HepG2 (cell line): Measurements from ENCODE around the gene ARHGEF3. TPM values are rescaled to one million over a fixed set of nuclear protein-coding genes. Genes with fewer than 3 reads are reported as not detected.

ENCODE experiments used
- ATAC-seq: fragments of 200-7000 bp; cut with Tn5 transposase; 3 replicates; pipeline ENCODE4 v1.9.1; 2020; ENCODE audit warnings: mild to moderate bottlenecking, moderate library complexity
- BruUV-seq: library from RNA; stranded (reverse); fragments of 400-500 nt; replicated peaks from 2 replicates; lab custom pipeline; 2021; lab: Mats Ljungman, UMichigan
- CTCF ChIA-PET: fragments of 300-600 bp; formaldehyde crosslinking; extraction: SDS; loops from one replicate; lab custom pipeline; 2021; ENCODE audit warnings: low total read pairs, inconsistent platforms, low intra/inter-chr PET ratio; lab: Yijun Ruan, JAX
- POLR2A ChIA-PET: fragments of 350-600 bp; sonication (Branson Sonifier 250); formaldehyde crosslinking; loops from one replicate; lab custom pipeline; 2020; ENCODE audit warnings: antibody characterized with exemption, inconsistent platforms; lab: Yijun Ruan, JAX
- DNase-seq: peaks from one replicate; pipeline ENCODE4 v3.0.0-alpha.2; 2015; ENCODE audit warnings: low spot score
- FAIRE-seq: peaks from 3 replicates; lab custom pipeline; 2011; peaks lifted over from hg19 to GRCh38; lab: Jason Lieb, UNC
- H2AFZ ChIP-seq: one replicate; pipeline ENCODE4 v1.6.1; 2011; ENCODE audit warnings: low read length, inconsistent platforms
- H3K27ac ChIP-seq: fragments of 300-600 bp; 3 replicates; pipeline ENCODE4 v1.8.0; 2011; ENCODE audit warnings: mixed run types, mild to moderate bottlenecking, mixed read lengths, low read length, inconsistent platforms; ENCODE audit not compliant: insufficient read depth; ENCODE audit errors: extremely low read length
- H3K27me3 ChIP-seq, 2 experiments: fragments of 200-600 bp in 1 of 2; 2 replicates in 1 of 2; 3 replicates in 1 of 2; pipeline versions ENCODE4 v1.6.0 to v1.8.0; 2011; ENCODE audit warnings: low read length in 2 of 2, mild to moderate bottlenecking in 2 of 2, moderate library complexity in 2 of 2, inconsistent platforms in 1 of 2; ENCODE audit not compliant: insufficient read depth in 2 of 2, control insufficient read depth in 1 of 2
- H3K36me3 ChIP-seq, 2 experiments: fragments of 200-600 bp in 1 of 2; replicated peaks in 1 of 2; 2 replicates in 1 of 2; 3 replicates in 1 of 2; pipeline versions ENCODE4 v1.5.1 to v1.8.0; 2011; ENCODE audit warnings: low read length in 2 of 2, inconsistent platforms in 1 of 2; ENCODE audit not compliant: insufficient read depth in 2 of 2, control insufficient read depth in 1 of 2
- H3K4me1 ChIP-seq: 2 replicates; pipeline ENCODE4 v1.5.1; 2012; ENCODE audit warnings: low read length, inconsistent platforms; ENCODE audit not compliant: insufficient read depth
- H3K4me2 ChIP-seq: 2 replicates; pipeline ENCODE4 v1.6.0; 2011; ENCODE audit warnings: low read depth, low read length, inconsistent platforms
- H3K4me3 ChIP-seq, 3 experiments: fragments of 200-600 bp in 1 of 3; sonication (generic), shearing (Covaris generic) in 1 of 3; replicated peaks in 1 of 3; 2 replicates each; pipeline ENCODE4 v1.5.1; 2011 to 2016; ENCODE audit warnings: low read length in 3 of 3, inconsistent platforms in 2 of 3, low read depth in 2 of 3, mild to moderate bottlenecking in 2 of 3, control low read depth in 1 of 3, mixed read lengths in 1 of 3; ENCODE audit not compliant: insufficient read depth in 1 of 3
- H3K79me2 ChIP-seq: one replicate; pipeline ENCODE4 v1.6.1; 2011; ENCODE audit warnings: low read length, inconsistent platforms; ENCODE audit not compliant: insufficient read depth
- H3K9ac ChIP-seq: 2 replicates; pipeline ENCODE4 v1.6.0; 2011; ENCODE audit warnings: mild to moderate bottlenecking, low read depth, low read length, inconsistent platforms; ENCODE audit not compliant: insufficient read depth
- H3K9me3 ChIP-seq: 2 replicates; pipeline ENCODE4 v1.5.1; 2012; ENCODE audit warnings: mild to moderate bottlenecking, low read length
- H4K20me1 ChIP-seq: 2 replicates; pipeline ENCODE4 v1.6.0; 2011; ENCODE audit warnings: inconsistent platforms, mild to moderate bottlenecking, low read length, moderate library complexity; ENCODE audit not compliant: insufficient read depth
- HES4 ChIP-seq: sonication (generic); formaldehyde crosslinking; IDR thresholded peaks from 2 replicates; pipeline ENCODE4 v1.9.0; 2021; ENCODE audit warnings: mild to moderate bottlenecking, missing genetic modification reagents, borderline replicate concordance
- HMG20B ChIP-seq: conservative IDR thresholded peaks from 2 replicates; pipeline ENCODE4 v1.6.1; 2016; ENCODE audit warnings: missing genetic modification reagents, missing compliant biosample characterization
- HNRNPK ChIP-seq: fragments of 200-400 bp; formaldehyde crosslinking; IDR thresholded peaks from 2 replicates; pipeline ENCODE4 v1.6.1; 2018; ENCODE audit warnings: low read length, low read depth, moderate library complexity, mild to moderate bottlenecking; ENCODE audit not compliant: poor library complexity, severe bottlenecking
- HOXA9 ChIP-seq: sonication (generic); formaldehyde crosslinking; IDR thresholded peaks from 2 replicates; pipeline ENCODE4 v1.8.1; 2022; ENCODE audit warnings: missing genetic modification reagents, mild to moderate bottlenecking, moderate library complexity, borderline replicate concordance
- MTF2 ChIP-seq: sonication (generic); formaldehyde crosslinking; IDR thresholded peaks from 2 replicates; pipeline ENCODE4 v1.5.0; 2020; ENCODE audit warnings: missing genetic modification reagents, borderline replicate concordance
- NKX3-1 ChIP-seq: sonication (generic); formaldehyde crosslinking; IDR thresholded peaks from 2 replicates; pipeline ENCODE4 v1.5.0; 2020; ENCODE audit warnings: missing genetic modification reagents
- U2AF2 ChIP-seq: fragments of 200-400 bp; formaldehyde crosslinking; IDR thresholded peaks from 2 replicates; pipeline ENCODE4 v1.6.1; 2017; ENCODE audit warnings: low read depth, mild to moderate bottlenecking, low read length
- ZNF205 ChIP-seq: IDR thresholded peaks from 2 replicates; pipeline ENCODE4 v1.6.1; 2018; ENCODE audit warnings: missing biosample characterization, missing genetic modification reagents
- ZNF224 ChIP-seq: sonication (generic); formaldehyde crosslinking; IDR thresholded peaks from 2 replicates; pipeline ENCODE4 v1.5.0; 2020; ENCODE audit warnings: mild to moderate bottlenecking, missing genetic modification reagents
- ZNF256 ChIP-seq: sonication (generic); formaldehyde crosslinking; conservative IDR thresholded peaks from 2 replicates; pipeline ENCODE4 v1.4.0; 2020; ENCODE audit warnings: missing genetic modification reagents
- ZNF362 ChIP-seq: sonication (generic); formaldehyde crosslinking; IDR thresholded peaks from 2 replicates; pipeline ENCODE4 v1.4.0; 2020; ENCODE audit warnings: missing genetic modification reagents, mild to moderate bottlenecking, borderline replicate concordance
- ZNF543 ChIP-seq: sonication (generic); formaldehyde crosslinking; IDR thresholded peaks from 2 replicates; pipeline ENCODE4 v1.4.0; 2020; ENCODE audit warnings: mild to moderate bottlenecking, missing genetic modification reagents
- ZNF577 ChIP-seq: sonication (generic); formaldehyde crosslinking; IDR thresholded peaks from 2 replicates; pipeline ENCODE4 v1.4.0; 2020; ENCODE audit warnings: mild to moderate bottlenecking, low read depth, missing genetic modification reagents, borderline replicate concordance
- ZNF704 ChIP-seq: sonication (generic); formaldehyde crosslinking; IDR thresholded peaks from 2 replicates; pipeline ENCODE4 v1.8.1; 2023; ENCODE audit warnings: mild to moderate bottlenecking, inconsistent platforms, moderate library complexity, missing genetic modification reagents, borderline replicate concordance
- ZNF75D ChIP-seq: sonication (generic); formaldehyde crosslinking; IDR thresholded peaks from 2 replicates; pipeline ENCODE4 v1.8.1; 2023; ENCODE audit warnings: missing genetic modification reagents, mild to moderate bottlenecking, borderline replicate concordance
- ZNF776 ChIP-seq: sonication (generic); formaldehyde crosslinking; IDR thresholded peaks from 2 replicates; pipeline ENCODE4 v1.4.0; 2020; ENCODE audit warnings: mild to moderate bottlenecking, missing genetic modification reagents
- WGBS: methylation state at CpG from one replicate; pipeline ENCODE4 v1.1.6; 2017; ENCODE audit warnings: low lambda C conversion rate; 5-methylcytosine and 5-hydroxymethylcytosine counted together
- in situ Hi-C: cut with HindIII; loops from 2 replicates; pipeline ENCODE4 v1.10.0; 2017; ENCODE audit warnings: low pct_unique_long_range_greater_than_20kb; ENCODE audit not compliant: extremely low pct_ligation_motif_present
- intact Hi-C: fragments of 100-400 bp; cut with micrococcal nuclease; formaldehyde crosslinking; loops from one replicate; pipeline ENCODE4 v1.10.0; 2022; ENCODE audit not compliant: unreplicated experiment
- polyA plus RNA-seq, 8 experiments: library from polyadenylated mRNA; depleted of rRNA in 3 of 8; stranded (reverse) in 7 of 8; unstranded in 1 of 8; fragments of >200 nt; fragmentation: Illumina TruSeq in 4 of 8; extraction: Trizol in 4 of 8; gene quantifications; 2 replicates each; pipeline versions ENCODE4 v1.2.1 to v1.2.3, GENCODE V29; 2011 to 2016; ENCODE audit warnings: low read depth in 4 of 8, missing spikeins in 1 of 8, mixed read lengths in 1 of 8; ENCODE audit not compliant: insufficient read depth in 1 of 8
- total RNA-seq, 5 experiments: library from RNA; depleted of rRNA; stranded (reverse); fragments of >200 nt; fragmentation: Illumina TruSeq; extraction: Trizol; gene quantifications; 2 replicates each; pipeline ENCODE4 v1.2.3, GENCODE V29; 2016; ENCODE audit warnings: low read depth in 1 of 5

Gene ARHGEF3
- total and polyA plus RNA-seq, 2 of the 13 experiments (the other 11 are each of a cell fraction or from before 2014, with no cell fraction given): 14.8 to 23.1 TPM

GRCh38 chr3:56700151-56700550 lies 101.6 kb downstream of the ARHGEF3 start:
- no peak overlapping the region for H3K27ac ChIP-seq
- no peaks in the 10 kb centered on the region; a peak in 1 of 5 replicates for H3K27me3 ChIP-seq
- H3K79me2 ChIP-seq: no peaks in the 10 kb centered on the region
- 23% methylated on average over 4 of the region's 4 CpGs for WGBS
- no peak overlapping the region for H3K4me2 ChIP-seq
- POLR2A ChIA-PET: no interaction called here
- no peak overlapping the region for H3K9ac ChIP-seq
- no peaks in the 10 kb centered on the region for H4K20me1 ChIP-seq
- no peaks in the 10 kb centered on the region for H3K9me3 ChIP-seq
- ATAC-seq (no peak), DNase-seq (no peak), FAIRE-seq (no peak)
- no peak overlapping the region for H3K4me3 ChIP-seq
- no peak for TF ChIP-seq ZNF577 (CRISPR knock-in tag)
- TF ChIP-seq ZNF224: no peak
- TF ChIP-seq HMG20B (CRISPR knock-in tag): no peak
- no peak for TF ChIP-seq NKX3-1 (CRISPR knock-in tag)
- intact Hi-C loops (no loop called here), in situ Hi-C loops (loop anchor here (5.0 kb wide), 2 partner anchors 97 to 287 kb away; no protein-coding TSS in a partner anchor)
- no peaks in the 10 kb centered on the region for H3K36me3 ChIP-seq
- H2AFZ ChIP-seq: no peak overlapping the region
- H3K4me1 ChIP-seq: 0 out of 2 replicates have a peak, but pooled peaks cover 4% of the 10 kb centered on the region
- CTCF ChIA-PET: no interaction called here
- BruUV-seq: no TSS peak

- Histone ChIP-seq H2AFZ (no peak overlapping the region), H3K4me1 (no peaks in the 10 kb centered on the region), H3K79me2 (no peaks in the 10 kb centered on the region), H3K27ac (no peak overlapping the region), H3K4me3 (no peak overlapping the region), H3K36me3 (no peaks in the 10 kb centered on the region), H3K4me2 (no peak overlapping the region), H3K9ac (no peak overlapping the region), H3K9me3 (no peaks in the 10 kb centered on the region), H3K27me3 (no peaks in the 10 kb centered on the region), H4K20me1 (no peaks in the 10 kb centered on the region)
- ChIA-PET POLR2A (no interaction called here), CTCF (no interaction called here)
- DNase-seq (no peak), FAIRE-seq (no peak), ATAC-seq (no peak)
- intact Hi-C loops (no loop called here), in situ Hi-C loops (no loop called here)
- WGBS: 20% methylated on average over 4 of the region's 4 CpGs
- BruUV-seq: no TSS peak
- TF ChIP-seq HNRNPK (no peak), ZNF704 (CRISPR knock-in tag) (no peak), HOXA9 (no peak), HES4 (CRISPR knock-in tag) (no peak), ZNF75D (CRISPR knock-in tag) (no peak), MTF2 (CRISPR knock-in tag) (no peak), ZNF256 (CRISPR knock-in tag) (no peak), ZNF776 (CRISPR knock-in tag) (no peak), ZNF362 (CRISPR knock-in tag) (no peak), ZNF543 (CRISPR knock-in tag) (no peak), ZNF205 (no peak), U2AF2 (no peak)
Observed at GRCh38 chr3:56694867-56695683, 106.7 kb downstream of the ARHGEF3 start.
